ENCODE data around the gene ETFDH.

GRCh38 chr4:158676076-158676475, 4.0 kb downstream of the ETFDH start:
- no peak for TF ChIP-seq CTCF (IDR thresholded peaks at IDR 0.05; ENCODE audit: poor library complexity, severe bottlenecking)
- TF ChIP-seq POLR2AphosphoS5 (IDR thresholded peaks at IDR 0.05), result no peak
- TF ChIP-seq SMC3 (conservative IDR thresholded peaks at IDR 0.05; ENCODE audit: poor library complexity), result no peak
- TF ChIP-seq EP300 (conservative IDR thresholded peaks at IDR 0.05; ENCODE audit: poor library complexity, severe bottlenecking), result no peak
- no peak for TF ChIP-seq REST (IDR thresholded peaks at IDR 0.05; ENCODE audit: borderline replicate concordance)
- TF ChIP-seq EZH2 (IDR thresholded peaks at IDR 0.05; ENCODE audit: borderline replicate concordance, insufficient read depth, low read length, poor library complexity, severe bottlenecking), result no peak
- no peak for TF ChIP-seq MXI1 (conservative IDR thresholded peaks at IDR 0.05; ENCODE audit: poor library complexity, severe bottlenecking)
- TF ChIP-seq TAF1 (IDR thresholded peaks at IDR 0.05; ENCODE audit: low read depth), result no peak

Data from neural cell (in vitro differentiated cells).